DND-41 (cell line): ENCODE results near the gene OR3A2.

ENCODE experiments used
- EZH2 ChIP-seq: IDR thresholded peaks from 3 replicates; pipeline ENCODE4 v1.6.1; 2012; ENCODE audit warnings: borderline replicate concordance, low read depth, mild to moderate bottlenecking, moderate library complexity, low read length, inconsistent platforms; ENCODE audit not compliant: severe bottlenecking
- TF ChIP-seq, protein P1 (sequence below): IDR thresholded peaks from 2 replicates; pipeline ENCODE4 v1.5.1; 2012; ENCODE audit warnings: borderline replicate concordance, low read length, moderate library complexity, mild to moderate bottlenecking; ENCODE audit not compliant: poor library complexity, severe bottlenecking; ENCODE audit errors: extremely low read depth

DNA sequence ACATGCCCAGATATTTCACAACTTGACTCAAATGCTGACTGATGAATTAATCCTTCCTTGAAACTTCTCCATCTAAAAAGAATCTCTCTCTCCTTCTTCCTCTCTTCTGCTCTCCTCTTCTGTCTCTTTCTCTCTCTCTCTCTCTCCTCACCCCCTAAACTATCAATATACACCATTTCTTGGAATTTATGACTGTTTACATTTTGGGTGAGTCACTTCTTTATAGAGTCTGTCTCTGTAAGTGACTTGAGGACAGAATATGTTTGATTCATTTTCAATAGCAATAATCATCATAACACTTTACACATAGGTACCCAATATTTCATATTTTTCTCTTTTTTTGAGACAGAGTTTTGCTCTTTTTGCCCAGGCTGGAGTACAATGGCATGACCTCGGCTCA is 103.2 kb downstream of the OR3A2 start:
- TF ChIP-seq, protein P1, sequence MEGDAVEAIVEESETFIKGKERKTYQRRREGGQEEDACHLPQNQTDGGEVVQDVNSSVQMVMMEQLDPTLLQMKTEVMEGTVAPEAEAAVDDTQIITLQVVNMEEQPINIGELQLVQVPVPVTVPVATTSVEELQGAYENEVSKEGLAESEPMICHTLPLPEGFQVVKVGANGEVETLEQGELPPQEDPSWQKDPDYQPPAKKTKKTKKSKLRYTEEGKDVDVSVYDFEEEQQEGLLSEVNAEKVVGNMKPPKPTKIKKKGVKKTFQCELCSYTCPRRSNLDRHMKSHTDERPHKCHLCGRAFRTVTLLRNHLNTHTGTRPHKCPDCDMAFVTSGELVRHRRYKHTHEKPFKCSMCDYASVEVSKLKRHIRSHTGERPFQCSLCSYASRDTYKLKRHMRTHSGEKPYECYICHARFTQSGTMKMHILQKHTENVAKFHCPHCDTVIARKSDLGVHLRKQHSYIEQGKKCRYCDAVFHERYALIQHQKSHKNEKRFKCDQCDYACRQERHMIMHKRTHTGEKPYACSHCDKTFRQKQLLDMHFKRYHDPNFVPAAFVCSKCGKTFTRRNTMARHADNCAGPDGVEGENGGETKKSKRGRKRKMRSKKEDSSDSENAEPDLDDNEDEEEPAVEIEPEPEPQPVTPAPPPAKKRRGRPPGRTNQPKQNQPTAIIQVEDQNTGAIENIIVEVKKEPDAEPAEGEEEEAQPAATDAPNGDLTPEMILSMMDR, result no peak
- no peak for TF ChIP-seq EZH2
